ENCODE measurements around the gene STX11.
A peak's percentile ranks its signal among the peaks of the same experiment; 100 is the strongest.

STX11 gene

DNA sequence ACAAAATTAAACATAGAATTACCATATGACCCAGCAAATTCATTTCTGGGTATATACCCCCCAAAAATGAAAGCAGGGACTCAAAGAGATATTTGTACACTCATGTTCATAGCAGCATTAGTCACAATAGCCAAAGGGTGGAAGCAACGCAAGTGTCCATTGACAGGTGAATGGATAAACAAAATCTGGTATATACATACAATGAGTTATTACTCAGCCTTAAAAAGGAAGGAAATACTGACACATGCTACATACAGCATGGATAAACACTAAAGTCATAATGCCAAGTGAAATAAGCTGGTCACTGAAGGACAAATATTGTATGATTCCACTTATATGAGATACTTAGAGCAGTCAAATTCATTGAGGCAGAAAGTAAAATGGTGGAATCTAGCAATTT is 5.3 kb upstream of the STX11 start:
- TF ChIP-seq ARNT (IDR thresholded peaks at IDR 0.05) (no peak), SUZ12 (IDR thresholded peaks at IDR 0.05) (no peak), TARDBP (IDR thresholded peaks at IDR 0.05) (no peak), HDGF (IDR thresholded peaks at IDR 0.05; ENCODE audit: borderline replicate concordance) (no peak), BHLHE40 (IDR thresholded peaks at IDR 0.05; ENCODE audit: borderline replicate concordance) (no peak)
- POLR2A ChIA-PET, result no interaction called here
- CTCF ChIA-PET, result no interaction called here
- no peak for DNase-seq (ENCODE audit: extremely low spot score)

GRCh38 chr6:144145541-144145940 is 4.8 kb upstream of the STX11 start:
- no peak for DNase-seq (ENCODE audit: extremely low spot score)
- POLR2A ChIA-PET, result no interaction called here
- CTCF ChIA-PET, result no interaction called here
- TF ChIP-seq CTBP1 (IDR thresholded peaks at IDR 0.05; ENCODE audit: borderline replicate concordance) (no peak), SP1 (IDR thresholded peaks at IDR 0.05) (no peak), ZNF384 (IDR thresholded peaks at IDR 0.05) (no peak), FOXA1 (IDR thresholded peaks at IDR 0.05) (no peak), PKNOX1 (IDR thresholded peaks at IDR 0.05) (no peak), TARDBP (IDR thresholded peaks at IDR 0.05) (no peak), L3MBTL2 (conservative IDR thresholded peaks at IDR 0.05) (no peak), ARNT (IDR thresholded peaks at IDR 0.05) (no peak)

DNA sequence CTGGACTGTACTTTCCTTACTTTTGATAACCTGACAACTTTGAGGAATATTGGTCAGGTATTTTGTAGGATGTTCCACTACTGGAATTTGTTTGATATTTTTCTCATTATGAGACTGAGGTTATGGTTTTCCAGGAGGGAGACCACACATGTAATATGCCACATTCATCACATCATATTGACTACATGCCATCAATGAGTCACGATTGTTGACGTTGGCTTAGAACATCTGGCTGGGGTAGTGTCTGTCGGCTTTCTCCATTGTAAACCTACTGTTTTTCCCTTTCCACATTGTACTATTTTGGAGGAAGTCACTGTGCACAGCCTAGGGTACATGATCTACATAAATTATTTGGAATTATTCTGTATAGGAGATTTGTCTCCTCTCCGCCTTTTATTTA is 1.4 kb upstream of the STX11 start:
- TF ChIP-seq ZNF384 (IDR thresholded peaks at IDR 0.05) (no peak), LEF1 (IDR thresholded peaks at IDR 0.05; ENCODE audit: borderline replicate concordance) (no peak), HDGF (IDR thresholded peaks at IDR 0.05; ENCODE audit: borderline replicate concordance) (no peak), PKNOX1 (IDR thresholded peaks at IDR 0.05) (no peak), FOXK2 (IDR thresholded peaks at IDR 0.05) (no peak), TARDBP (IDR thresholded peaks at IDR 0.05) (no peak), L3MBTL2 (conservative IDR thresholded peaks at IDR 0.05) (no peak), ELF4 (IDR thresholded peaks at IDR 0.05) (no peak), SP1 (IDR thresholded peaks at IDR 0.05) (no peak), NFRKB (IDR thresholded peaks at IDR 0.05) (no peak), FOXA1 (IDR thresholded peaks at IDR 0.05) (no peak), BHLHE40 (IDR thresholded peaks at IDR 0.05; ENCODE audit: borderline replicate concordance) (no peak), SUZ12 (IDR thresholded peaks at IDR 0.05) (no peak), CTBP1 (IDR thresholded peaks at IDR 0.05; ENCODE audit: borderline replicate concordance) (no peak), ARNT (IDR thresholded peaks at IDR 0.05) (no peak)
- DNase-seq (ENCODE audit: extremely low spot score), result no peak
- POLR2A ChIA-PET, result no interaction called here
- CTCF ChIA-PET, result no interaction called here

DNA sequence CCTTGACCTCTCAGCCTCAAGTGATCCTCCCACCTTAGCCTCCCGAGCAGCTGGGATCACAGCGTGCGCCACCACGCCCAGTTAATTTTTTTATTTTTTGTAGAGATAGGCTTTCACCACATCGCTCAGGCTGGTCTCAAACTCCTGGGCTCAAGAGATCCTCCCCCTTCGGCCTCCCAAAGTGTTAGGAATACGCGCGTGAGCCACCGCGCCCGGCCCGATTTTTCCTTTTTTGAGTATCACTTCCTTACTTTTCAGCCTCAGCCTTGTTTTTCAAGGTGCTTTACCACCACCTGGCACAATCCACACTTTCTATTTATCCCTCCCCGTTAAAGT is 791 bp upstream of the STX11 start:
- TF ChIP-seq HDGF (IDR thresholded peaks at IDR 0.05; ENCODE audit: borderline replicate concordance), result no peak
- TF ChIP-seq BHLHE40 (IDR thresholded peaks at IDR 0.05; ENCODE audit: borderline replicate concordance), result no peak
- no peak for TF ChIP-seq FOXA1 (IDR thresholded peaks at IDR 0.05)
- TF ChIP-seq SUZ12 (IDR thresholded peaks at IDR 0.05), result no peak
- TF ChIP-seq L3MBTL2 (conservative IDR thresholded peaks at IDR 0.05), result no peak
- no peak for TF ChIP-seq LEF1 (IDR thresholded peaks at IDR 0.05; ENCODE audit: borderline replicate concordance)
- TF ChIP-seq TARDBP (IDR thresholded peaks at IDR 0.05), result no peak
- no peak for TF ChIP-seq ZNF384 (IDR thresholded peaks at IDR 0.05)
- no peak for TF ChIP-seq FOXM1 (IDR thresholded peaks at IDR 0.05; ENCODE audit: borderline replicate concordance)
- TF ChIP-seq CTBP1 (IDR thresholded peaks at IDR 0.05; ENCODE audit: borderline replicate concordance), result no peak
- TF ChIP-seq PKNOX1 (IDR thresholded peaks at IDR 0.05), result no peak
- no peak for TF ChIP-seq ELF4 (IDR thresholded peaks at IDR 0.05)
- no peak for TF ChIP-seq SP1 (IDR thresholded peaks at IDR 0.05)
- TF ChIP-seq ARNT (IDR thresholded peaks at IDR 0.05), result no peak
- TF ChIP-seq FOXK2 (IDR thresholded peaks at IDR 0.05), result no peak
- TF ChIP-seq NFRKB (IDR thresholded peaks at IDR 0.05), result no peak
- ChIA-PET POLR2A (no interaction called here), CTCF (interaction anchor here (0.6 kb wide), 1 partner anchor 10 kb away, joined by 3 read pairs; no protein-coding TSS in a partner anchor)
- DNase-seq (ENCODE audit: extremely low spot score), result no peak

DNA sequence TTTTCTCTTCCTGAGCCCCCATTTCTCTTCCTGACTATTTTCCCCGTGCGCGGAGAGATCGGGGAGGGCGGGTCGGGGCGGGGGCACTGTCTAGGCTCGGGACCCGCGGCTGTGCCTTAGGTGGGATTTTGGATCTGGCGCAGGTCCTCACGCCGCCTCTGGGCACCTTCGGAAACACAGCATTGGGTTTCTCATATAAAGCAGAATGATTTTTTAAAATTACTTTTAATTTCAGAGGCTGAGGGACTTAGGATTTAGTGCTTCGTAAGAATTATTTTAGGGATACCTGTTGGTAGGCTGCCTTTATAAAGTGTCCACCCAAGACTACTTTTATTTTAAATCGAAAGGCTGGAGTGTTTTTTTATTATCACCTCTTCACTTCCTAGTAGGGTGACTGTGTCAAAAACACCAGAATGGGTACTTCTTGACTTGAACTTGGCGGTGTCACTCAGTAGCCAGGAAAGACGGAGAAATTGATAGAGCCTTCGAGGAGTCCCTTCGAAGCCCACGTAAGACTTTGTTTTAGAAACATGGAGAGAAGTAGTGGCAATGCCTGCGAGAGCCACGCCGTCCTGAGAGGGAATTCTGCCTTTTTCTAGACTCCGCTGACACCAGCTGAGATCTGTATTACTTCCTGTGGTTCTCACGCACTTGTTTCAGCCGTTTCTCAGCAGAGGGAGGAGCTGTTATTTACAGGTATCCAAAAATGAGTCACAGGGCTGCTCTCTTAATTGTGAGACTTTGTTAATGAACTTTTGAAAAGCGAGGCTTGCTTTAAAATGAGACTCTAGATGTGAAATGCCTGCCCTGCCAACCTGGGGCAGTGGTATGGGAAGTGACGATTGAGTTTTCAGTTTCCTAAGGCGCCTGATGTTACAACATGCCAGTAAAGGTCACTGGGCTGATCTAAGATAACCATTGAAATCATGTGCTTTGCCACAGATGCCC is 667 bp downstream of the STX11 start:
- ChIA-PET POLR2A (no interaction called here), CTCF (no interaction called here)

More for the DNA sequence above, 667 bp downstream of the STX11 start:
- peak; percentile 70 for DNase-seq (ENCODE audit: extremely low spot score)
- TF ChIP-seq HDGF (IDR thresholded peaks at IDR 0.05; ENCODE audit: borderline replicate concordance), result no peak
- TF ChIP-seq LEF1 (IDR thresholded peaks at IDR 0.05; ENCODE audit: borderline replicate concordance), result no peak
- no peak for TF ChIP-seq ARNT (IDR thresholded peaks at IDR 0.05)
- TF ChIP-seq PKNOX1 (IDR thresholded peaks at IDR 0.05), result no peak
- no peak for TF ChIP-seq NFRKB (IDR thresholded peaks at IDR 0.05)
- TF ChIP-seq ELF4 (IDR thresholded peaks at IDR 0.05), result no peak
- no peak for TF ChIP-seq SP1 (IDR thresholded peaks at IDR 0.05)
- no peak for TF ChIP-seq SUZ12 (IDR thresholded peaks at IDR 0.05)
- TF ChIP-seq L3MBTL2 (conservative IDR thresholded peaks at IDR 0.05), result no peak; the same call in 1 of the 2 replicates
- TF ChIP-seq TARDBP (IDR thresholded peaks at IDR 0.05), result no peak
- no peak for TF ChIP-seq CTBP1 (IDR thresholded peaks at IDR 0.05; ENCODE audit: borderline replicate concordance)
- no peak for TF ChIP-seq FOXM1 (IDR thresholded peaks at IDR 0.05; ENCODE audit: borderline replicate concordance)
- no peak for TF ChIP-seq FOXA1 (IDR thresholded peaks at IDR 0.05)
- no peak for TF ChIP-seq FOXK2 (IDR thresholded peaks at IDR 0.05)
- TF ChIP-seq BHLHE40 (IDR thresholded peaks at IDR 0.05; ENCODE audit: borderline replicate concordance), result no peak
- TF ChIP-seq ZNF384 (IDR thresholded peaks at IDR 0.05), result no peak

Measured in HEK293T (cell line).